ENCODE data around the gene MYMK.

The MYMK gene

DNA sequence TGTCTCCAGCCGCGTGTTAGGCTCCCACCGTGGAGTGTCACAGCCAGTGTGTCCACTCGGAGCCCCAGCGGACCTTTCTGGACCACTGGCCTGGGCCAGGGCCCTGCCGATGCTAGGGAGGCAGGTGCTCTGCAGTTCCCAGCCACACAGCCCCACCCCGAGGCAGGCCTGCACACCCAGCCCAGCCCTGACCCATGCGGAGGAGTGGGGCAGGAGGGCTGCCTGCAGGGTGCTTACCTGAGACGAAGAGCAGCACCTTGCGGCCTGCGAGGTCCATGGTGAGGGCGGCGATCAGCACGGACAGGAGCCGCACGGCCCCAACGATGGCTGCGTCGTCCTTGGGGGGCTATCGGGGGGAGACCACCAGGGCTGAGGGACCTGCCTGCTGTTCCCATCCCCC is 51.0 kb downstream of the MYMK start:
- Histone ChIP-seq H3K9ac (no peak overlapping the region), H3K27me3 (ENCODE audit: insufficient read depth, low read depth) (peaks cover 51% of the 10 kb centered on the region), H3K4me3 (IDR thresholded peaks at IDR 0.05; ENCODE audit: insufficient read depth, low read depth, low read length) (no peak overlapping the region), H3K79me2 (ENCODE audit: insufficient read depth, low read depth) (no peaks in the 10 kb centered on the region), H2AFZ (ENCODE audit: low read depth) (no peak overlapping the region), H3K4me2 (no peak overlapping the region), H4K20me1 (ENCODE audit: insufficient read depth) (no peaks in the 10 kb centered on the region), H3K4me1 (ENCODE audit: low read depth, poor library complexity, severe bottlenecking) (no peaks in the 10 kb centered on the region), H3K27ac (no peak overlapping the region), H3K36me3 (ENCODE audit: insufficient read depth) (no peaks in the 10 kb centered on the region)
- TF ChIP-seq, protein P1, sequence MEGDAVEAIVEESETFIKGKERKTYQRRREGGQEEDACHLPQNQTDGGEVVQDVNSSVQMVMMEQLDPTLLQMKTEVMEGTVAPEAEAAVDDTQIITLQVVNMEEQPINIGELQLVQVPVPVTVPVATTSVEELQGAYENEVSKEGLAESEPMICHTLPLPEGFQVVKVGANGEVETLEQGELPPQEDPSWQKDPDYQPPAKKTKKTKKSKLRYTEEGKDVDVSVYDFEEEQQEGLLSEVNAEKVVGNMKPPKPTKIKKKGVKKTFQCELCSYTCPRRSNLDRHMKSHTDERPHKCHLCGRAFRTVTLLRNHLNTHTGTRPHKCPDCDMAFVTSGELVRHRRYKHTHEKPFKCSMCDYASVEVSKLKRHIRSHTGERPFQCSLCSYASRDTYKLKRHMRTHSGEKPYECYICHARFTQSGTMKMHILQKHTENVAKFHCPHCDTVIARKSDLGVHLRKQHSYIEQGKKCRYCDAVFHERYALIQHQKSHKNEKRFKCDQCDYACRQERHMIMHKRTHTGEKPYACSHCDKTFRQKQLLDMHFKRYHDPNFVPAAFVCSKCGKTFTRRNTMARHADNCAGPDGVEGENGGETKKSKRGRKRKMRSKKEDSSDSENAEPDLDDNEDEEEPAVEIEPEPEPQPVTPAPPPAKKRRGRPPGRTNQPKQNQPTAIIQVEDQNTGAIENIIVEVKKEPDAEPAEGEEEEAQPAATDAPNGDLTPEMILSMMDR (conservative IDR thresholded peaks at IDR 0.05; ENCODE audit: low read depth, low read length) = no peak

DNA sequence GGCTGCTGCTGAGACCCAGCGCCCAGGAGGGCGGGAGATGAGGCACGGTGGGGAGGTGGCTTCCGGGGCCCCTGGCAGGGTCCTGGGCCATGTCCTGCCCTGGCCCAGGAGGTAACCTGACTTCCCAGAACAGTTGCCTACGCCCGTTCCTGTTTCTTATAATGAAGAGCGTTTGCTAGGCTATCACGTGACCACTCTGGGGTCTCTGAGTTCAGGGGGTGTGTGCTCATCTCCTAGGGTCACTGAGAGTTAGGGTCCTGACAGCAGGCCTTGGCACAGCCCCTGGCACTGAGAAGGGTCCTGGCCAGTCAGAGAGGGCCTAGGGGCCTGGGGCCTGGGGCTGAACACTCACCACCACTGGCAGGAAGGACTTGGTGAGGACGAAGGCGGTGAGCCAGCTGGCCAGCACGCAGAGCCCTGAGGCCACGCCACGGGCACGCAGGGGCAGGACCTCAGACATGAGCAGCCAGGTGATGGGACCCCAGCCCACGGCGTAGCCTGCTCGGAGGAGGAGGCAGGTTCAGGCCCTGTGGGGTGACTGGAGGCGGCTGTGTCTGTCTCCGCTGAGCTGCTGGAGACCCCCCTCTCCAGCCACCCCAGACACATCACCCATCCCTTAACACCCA is 51.9 kb downstream of the MYMK start:
- H4K20me1 ChIP-seq (ENCODE audit: insufficient read depth) = no peaks in the 10 kb centered on the region
- H3K4me3 ChIP-seq (IDR thresholded peaks at IDR 0.05; ENCODE audit: insufficient read depth, low read depth, low read length) = no peak overlapping the region
- H3K4me1 ChIP-seq (ENCODE audit: low read depth, poor library complexity, severe bottlenecking) = no peaks in the 10 kb centered on the region
- peaks cover 45% of the 10 kb centered on the region for H3K27me3 ChIP-seq (ENCODE audit: insufficient read depth, low read depth)
- no peak overlapping the region for H3K27ac ChIP-seq
- TF ChIP-seq, protein P1 (conservative IDR thresholded peaks at IDR 0.05; ENCODE audit: low read depth, low read length) = no peak
- H2AFZ ChIP-seq (ENCODE audit: low read depth) = no peak overlapping the region
- no peaks in the 10 kb centered on the region for H3K36me3 ChIP-seq (ENCODE audit: insufficient read depth)
- H3K4me2 ChIP-seq = no peak overlapping the region
- no peak overlapping the region for H3K9ac ChIP-seq
- H3K79me2 ChIP-seq (ENCODE audit: insufficient read depth, low read depth) = no peaks in the 10 kb centered on the region

DNA sequence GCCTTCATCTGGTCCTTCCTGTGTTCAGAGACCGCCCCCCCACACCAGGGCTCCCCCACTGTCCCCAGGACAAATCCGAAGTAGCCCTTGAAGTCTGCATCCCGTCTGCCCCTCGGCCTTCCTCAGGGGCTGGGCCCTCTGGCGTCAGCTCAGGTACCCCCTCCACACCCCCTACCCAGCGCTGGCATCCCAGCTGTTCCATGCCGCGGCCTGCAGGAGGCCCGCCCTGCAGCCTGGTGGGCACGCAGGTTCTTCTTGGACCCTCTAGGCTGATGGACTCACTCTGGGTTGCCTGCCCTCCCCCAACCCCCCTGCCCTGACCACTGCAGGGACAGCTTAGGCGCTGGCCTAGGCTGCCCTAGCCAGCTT is 52.5 kb downstream of the MYMK start:
- Histone ChIP-seq H3K27ac (no peak overlapping the region), H3K4me1 (ENCODE audit: low read depth, poor library complexity, severe bottlenecking) (no peaks in the 10 kb centered on the region), H4K20me1 (ENCODE audit: insufficient read depth) (no peaks in the 10 kb centered on the region), H3K79me2 (ENCODE audit: insufficient read depth, low read depth) (no peaks in the 10 kb centered on the region), H3K27me3 (ENCODE audit: insufficient read depth, low read depth) (peaks cover 45% of the 10 kb centered on the region), H3K4me3 (IDR thresholded peaks at IDR 0.05; ENCODE audit: insufficient read depth, low read depth, low read length) (no peak overlapping the region), H3K36me3 (ENCODE audit: insufficient read depth) (no peaks in the 10 kb centered on the region), H3K4me2 (no peak overlapping the region), H2AFZ (ENCODE audit: low read depth) (no peak overlapping the region), H3K9ac (no peak overlapping the region)
- TF ChIP-seq, protein P1 (conservative IDR thresholded peaks at IDR 0.05; ENCODE audit: low read depth, low read length) = no peak

DNA sequence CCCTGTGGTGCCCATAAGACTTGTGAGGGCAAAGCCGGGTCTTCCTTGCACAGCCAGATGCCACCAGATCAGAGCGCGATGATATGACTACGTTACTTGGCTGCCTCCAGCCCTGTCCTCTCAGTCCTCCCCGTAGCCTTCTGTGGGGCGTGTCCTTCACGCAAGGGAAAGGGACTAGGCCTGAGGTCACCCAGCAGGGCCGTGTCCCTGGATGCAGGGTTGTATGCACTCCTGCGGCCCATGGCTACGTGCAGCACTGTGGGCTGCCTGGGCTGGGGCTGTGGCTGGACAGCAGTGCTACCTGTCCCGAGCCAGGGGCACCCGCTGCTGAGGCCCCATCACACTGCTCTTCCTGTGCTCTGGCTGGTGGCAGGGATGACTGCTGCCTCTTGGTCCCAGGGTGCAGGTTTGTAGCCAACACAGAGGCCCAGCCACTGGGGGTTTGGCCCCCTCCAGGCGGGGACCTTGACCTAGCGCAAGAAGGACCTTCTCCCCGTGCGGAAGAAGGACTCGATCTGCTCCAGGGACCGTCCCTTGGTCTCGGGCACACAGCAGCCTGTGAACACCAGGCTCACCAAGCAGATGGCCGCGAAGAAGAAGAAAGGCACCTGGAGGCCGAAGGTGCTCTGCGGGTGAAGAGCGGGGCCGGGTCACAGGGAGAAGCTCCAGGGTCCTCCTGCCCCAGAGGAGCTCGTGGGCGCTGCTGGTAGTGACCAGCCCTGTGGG is 53.0 kb downstream of the MYMK start:
- H3K36me3 ChIP-seq (ENCODE audit: insufficient read depth) = no peaks in the 10 kb centered on the region
- TF ChIP-seq, protein P1 (conservative IDR thresholded peaks at IDR 0.05; ENCODE audit: low read depth, low read length) = no peak
- H3K27me3 ChIP-seq (ENCODE audit: insufficient read depth, low read depth) = peaks cover 44% of the 10 kb centered on the region

More for the DNA sequence above, 53.0 kb downstream of the MYMK start:
- no peak overlapping the region for H3K4me2 ChIP-seq
- H4K20me1 ChIP-seq (ENCODE audit: insufficient read depth) = no peaks in the 10 kb centered on the region
- H3K9ac ChIP-seq = no peak overlapping the region
- H3K79me2 ChIP-seq (ENCODE audit: insufficient read depth, low read depth) = no peaks in the 10 kb centered on the region
- no peaks in the 10 kb centered on the region for H3K4me1 ChIP-seq (ENCODE audit: low read depth, poor library complexity, severe bottlenecking)
- no peak overlapping the region for H3K27ac ChIP-seq
- H2AFZ ChIP-seq (ENCODE audit: low read depth) = no peak overlapping the region
- H3K4me3 ChIP-seq (IDR thresholded peaks at IDR 0.05; ENCODE audit: insufficient read depth, low read depth, low read length) = no peak overlapping the region
